NCI-H345 (cell line): ENCODE measurements around the gene EMD.
"Not testable (repeated sequence)": the region's sequence is repeated elsewhere in the genome, so short reads cannot be mapped to it uniquely, and the experiment has no call there.

ENCODE experiments used
- DNase-seq: peaks from one replicate; lab custom pipeline; 2025; lab: John Stamatoyannopoulos, UW

Gene EMD

DNA sequence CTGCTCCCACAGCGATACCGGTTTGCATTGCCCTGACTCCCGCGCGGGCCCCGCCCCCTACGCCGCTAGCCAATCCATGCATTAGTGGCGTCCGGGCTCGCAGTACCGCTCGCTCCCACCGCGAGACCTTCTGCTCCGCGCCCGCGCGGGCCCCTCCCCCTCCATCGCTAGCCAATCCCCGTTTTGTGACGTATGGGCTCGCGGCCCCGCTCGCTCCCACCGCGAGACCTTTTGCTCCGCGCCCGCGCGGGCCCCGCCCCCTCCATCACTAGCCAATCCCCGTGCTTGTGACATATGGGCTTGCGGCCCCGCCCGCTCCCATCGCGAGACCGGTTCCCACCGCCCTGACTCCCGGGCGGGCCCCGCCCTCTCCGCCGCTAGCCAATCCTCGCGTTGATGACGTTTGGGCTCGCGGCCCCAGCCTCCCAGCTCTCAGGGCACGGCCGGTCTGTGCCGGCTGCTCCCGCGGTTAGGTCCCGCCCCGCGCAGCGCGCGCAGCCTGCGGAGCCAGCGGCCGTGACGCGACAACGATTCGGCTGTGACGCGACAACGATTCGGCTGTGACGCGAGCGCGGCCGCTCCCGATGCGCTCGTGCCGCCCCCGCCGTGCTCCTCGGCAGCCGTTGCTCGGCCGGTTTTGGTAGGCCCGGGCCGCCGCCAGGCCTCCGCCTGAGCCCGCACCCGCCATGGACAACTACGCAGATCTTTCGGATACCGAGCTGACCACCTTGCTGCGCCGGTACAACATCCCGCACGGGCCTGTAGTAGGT, at the start of gene EMD:
EMD (plus strand) TSS at position 497 of the 770 bp plus-strand sequence; CDS start at position 687, 190 bp downstream.
- DNase-seq: peak; percentile 100

GRCh38 chrX:154332561-154332960, 46.5 kb upstream of the EMD start:
- no peak for DNase-seq

DNA sequence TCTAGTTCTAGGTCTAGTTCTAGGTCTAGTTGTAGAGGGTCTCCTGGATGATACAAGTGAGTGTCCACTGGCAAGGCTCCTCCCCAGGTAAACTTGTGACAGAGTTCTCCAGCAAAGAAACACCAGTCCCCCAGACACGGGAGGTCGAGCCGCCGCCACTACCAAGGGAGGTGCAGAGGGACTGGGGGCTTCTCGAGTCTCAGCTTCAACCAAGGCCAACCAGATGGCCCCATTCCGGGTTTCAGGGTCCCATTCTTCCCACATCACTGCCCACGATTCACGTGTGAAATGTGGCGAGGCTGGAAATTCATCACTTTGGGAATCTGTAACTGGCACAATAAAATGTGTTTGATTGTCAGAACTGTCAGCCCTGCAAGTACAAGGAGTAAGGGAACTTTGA, 46.0 kb upstream of the EMD start:
- DNase-seq: no peak

DNA sequence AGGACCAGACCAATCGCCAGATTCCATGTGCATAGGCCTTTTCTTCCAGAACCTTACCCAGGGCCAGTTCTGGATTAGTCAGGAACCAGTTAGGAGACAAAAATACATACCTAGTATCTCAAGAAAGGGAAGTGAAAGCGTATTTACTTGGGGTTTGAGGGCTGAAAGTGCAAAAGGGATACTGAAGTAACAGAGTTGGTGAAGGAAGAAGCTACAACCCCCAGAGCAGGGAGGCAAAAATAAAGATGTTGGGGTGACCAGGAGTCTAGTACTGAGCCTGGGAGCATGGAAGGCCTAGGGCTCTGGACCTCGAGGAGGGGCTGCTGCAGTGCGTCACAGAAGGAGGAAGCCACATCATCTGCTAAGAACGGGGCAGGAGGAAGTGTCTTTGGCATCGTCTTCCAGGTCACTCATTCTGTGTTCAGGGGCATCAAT, 45.2 kb upstream of the EMD start:
- no peak for DNase-seq

- DNase-seq: no peak
Observed at GRCh38 chrX:154334496-154334895, 44.6 kb upstream of the EMD start.

DNA sequence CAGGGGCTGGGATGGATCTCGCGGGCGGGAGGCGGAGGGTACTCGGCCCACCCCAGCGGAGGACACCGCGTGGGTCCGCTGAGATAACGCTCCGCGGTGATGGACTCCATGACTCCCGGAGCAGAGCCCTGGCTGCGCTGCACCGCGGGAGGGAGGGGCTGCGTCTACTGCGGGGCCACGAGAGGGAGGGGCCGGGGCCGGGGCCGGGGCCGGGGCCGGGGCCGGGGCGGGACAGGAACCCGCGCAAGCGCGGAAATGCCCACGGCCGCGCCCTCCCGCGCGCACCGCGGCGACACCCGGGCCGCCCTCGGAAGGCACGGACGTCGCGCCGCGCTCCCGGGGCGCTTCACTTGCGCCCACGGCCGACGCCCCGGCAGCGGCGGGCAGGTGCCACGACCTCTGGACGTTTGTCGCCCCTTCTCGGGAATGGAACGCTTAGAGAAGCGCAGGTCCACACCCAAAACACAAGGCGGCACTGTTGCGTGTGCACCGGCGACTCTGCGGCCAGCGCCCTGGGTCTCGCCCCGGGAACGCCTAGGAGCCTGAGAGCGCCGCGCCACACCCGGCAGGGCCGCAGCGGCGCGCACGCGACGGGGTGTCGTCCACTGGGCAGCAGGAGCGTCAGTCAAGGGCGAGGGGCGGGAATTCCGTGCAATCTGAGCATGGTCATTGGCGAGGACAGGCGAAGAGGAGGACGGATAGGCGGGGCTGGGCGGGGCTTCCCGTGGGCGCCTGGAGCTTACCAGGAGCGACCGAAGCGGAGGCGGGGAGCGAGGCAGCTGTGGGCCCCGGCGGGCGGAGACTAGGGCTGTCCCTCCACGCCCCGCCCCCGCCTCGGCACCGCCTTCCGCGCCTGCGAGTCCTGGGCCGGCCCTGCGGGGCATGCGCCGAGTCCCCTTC, 37.4 kb upstream of the EMD start:
- not testable (repeated sequence) for DNase-seq

DNA sequence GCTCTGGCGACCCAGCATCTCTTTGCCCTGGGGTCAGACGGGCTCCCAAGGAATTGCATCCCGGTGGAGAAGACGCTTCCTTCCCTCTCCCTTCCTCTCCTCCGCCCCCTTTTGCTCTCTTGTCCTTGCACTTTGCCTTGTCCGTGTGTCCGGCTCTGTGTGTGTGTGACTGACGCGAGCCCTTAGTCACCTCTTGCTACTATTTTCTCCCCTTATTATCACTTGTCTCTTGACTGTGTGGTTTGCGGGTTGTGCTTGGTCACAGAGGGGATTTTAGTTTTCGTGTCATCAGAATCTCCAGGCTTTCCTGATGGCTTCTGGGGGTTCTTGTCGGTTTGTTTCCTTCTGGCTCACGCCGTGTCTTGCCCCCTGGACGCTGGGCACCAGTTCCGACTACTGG, 36.0 kb upstream of the EMD start:
- DNase-seq: not testable (repeated sequence)

- DNase-seq: not testable (repeated sequence)
Observed at GRCh38 chrX:154343620-154344019, 35.5 kb upstream of the EMD start.

DNA sequence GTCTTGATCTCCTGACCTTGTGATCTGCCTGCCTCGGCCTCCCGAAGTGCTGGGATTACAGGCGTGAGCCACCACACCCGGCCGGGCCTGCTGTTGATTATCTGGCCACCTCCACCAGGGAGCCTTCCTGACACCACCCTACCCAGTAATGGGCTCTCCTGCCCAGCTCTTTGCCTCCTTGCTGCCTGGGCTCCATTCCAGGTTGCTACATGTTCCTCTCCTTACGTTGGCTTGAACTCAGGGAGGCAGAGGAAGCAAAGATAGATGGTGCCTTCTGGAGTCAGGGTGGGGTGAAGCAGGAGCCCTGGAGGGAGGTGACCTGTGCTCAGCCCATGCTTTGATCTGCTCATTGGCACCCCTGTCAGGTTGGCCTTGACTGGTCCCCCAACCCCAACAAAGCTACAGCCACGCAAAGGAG, 31.0 kb upstream of the EMD start:
- no peak for DNase-seq

GRCh38 chrX:154348646-154349358, 30.3 kb upstream of the EMD start:
- no peak for DNase-seq

- no peak for DNase-seq
Observed at GRCh38 chrX:154349359-154349935, 29.6 kb upstream of the EMD start.

DNA sequence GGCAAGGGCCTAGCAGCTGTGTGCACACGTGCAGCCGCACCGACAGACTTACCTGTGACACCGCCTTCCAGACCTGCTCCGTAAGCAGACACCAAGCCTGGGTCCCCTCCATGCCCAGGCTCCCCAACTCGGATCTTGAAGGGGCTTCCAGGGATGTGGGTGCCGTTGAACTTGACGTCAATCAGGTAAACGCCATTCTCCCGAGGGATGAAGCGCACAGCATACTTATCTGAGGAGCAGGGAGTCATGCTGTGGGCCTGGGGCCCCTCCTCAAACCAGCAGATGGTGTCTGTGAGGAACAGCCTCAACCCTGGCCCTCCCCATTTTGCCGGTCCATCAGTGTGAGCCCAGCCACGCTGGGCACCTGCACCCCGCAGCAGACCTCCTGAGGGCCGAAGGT, 29.1 kb upstream of the EMD start:
- no peak for DNase-seq

DNA sequence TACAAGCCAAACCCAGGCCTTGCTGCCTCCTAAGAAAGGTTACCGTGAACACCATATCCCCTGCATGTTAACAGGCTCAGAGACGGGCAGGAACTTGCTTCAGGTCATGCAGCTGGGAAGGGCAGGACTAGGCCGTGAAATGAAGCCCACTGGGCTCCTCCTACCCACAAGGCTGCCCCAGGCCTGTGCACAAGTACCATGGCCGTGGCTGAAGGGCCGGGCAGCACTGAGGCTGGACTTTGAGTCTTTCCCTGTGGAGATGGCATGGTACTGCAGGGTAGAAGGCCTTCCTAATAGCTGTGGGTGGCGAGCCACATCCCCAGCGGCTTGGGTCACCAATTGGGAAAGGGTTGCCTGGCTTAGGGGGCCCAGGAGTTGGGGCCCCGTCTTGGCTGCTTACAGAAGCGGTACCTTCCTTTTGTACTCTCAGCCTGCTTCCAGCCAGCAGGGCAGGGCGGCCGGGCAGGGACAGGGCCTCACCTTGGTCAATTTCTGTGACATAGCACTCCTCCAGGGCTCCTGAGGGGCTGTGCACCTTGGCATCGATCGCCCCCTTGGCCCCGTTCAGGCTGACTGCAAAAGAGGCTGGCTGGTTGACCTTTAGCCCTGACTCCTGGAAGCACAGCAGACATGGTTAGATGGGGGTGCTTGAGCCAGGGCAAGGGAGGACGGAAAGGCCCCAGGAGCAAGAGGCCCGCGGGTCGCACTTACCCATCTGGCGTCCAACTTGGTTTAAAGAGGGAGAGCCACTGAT, 28.5 kb upstream of the EMD start:
- DNase-seq: no peak

DNA sequence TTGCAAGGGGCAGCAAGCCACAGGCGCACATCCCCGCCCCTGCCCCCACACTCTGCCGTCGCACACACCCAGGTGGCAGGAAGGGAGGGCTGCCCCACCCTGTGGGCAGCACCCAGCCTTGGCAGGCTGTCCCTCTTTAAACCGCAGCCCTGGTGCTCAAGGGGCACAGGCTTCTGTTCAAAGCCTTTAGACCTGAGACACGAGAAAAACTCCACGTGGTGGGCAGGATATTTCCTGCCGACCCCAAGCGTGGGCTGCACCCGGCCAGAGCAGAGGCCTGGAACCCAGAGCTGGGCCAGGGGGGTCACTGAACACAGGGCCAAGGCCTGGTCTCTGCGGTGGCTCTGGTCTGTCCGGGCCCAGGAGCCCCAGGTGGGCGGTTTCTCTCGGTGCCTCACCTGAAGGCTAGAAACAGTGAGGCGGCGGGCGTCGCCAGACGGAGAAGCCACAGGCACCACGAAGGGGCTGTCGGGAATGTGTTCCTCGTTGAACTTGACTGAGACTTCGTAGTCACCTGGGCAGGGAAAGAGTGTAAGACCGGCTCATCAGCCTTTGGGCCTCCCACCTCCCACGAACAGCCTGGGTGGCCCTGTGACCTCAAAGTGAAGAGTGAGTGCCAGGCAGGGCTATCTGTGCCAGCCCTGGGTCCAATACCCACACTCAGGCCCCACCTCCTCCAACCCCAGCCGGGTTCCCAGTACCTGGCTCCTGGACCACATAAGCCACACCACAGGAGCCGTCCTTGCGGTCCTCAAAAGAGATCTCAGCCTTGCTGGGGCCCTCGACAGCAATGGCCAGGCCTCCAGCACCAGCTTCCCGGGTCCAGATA, 27.7 kb upstream of the EMD start:
- DNase-seq: no peak

DNA sequence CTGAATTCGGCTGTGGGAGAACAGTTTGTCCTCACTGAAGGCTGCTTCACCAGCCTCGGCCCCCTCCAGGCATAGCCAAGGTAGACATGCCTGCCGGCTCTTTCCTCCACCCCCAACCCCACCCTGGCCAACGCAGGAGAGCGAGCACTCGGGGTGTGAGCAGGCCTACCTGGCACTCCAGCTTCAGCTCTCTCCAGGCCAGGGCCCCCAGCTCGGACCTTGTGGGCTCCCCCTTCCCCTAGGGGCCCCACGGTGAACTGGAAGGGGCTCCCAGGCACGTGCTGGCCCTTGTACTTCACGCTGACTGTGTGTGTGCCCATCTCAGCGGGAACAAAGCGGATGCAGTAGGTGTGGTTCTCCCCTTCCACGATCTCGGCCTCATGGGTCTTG, 27.1 kb upstream of the EMD start:
- no peak for DNase-seq

- no peak for DNase-seq
Observed at GRCh38 chrX:154352466-154352865, 26.6 kb upstream of the EMD start.

DNA sequence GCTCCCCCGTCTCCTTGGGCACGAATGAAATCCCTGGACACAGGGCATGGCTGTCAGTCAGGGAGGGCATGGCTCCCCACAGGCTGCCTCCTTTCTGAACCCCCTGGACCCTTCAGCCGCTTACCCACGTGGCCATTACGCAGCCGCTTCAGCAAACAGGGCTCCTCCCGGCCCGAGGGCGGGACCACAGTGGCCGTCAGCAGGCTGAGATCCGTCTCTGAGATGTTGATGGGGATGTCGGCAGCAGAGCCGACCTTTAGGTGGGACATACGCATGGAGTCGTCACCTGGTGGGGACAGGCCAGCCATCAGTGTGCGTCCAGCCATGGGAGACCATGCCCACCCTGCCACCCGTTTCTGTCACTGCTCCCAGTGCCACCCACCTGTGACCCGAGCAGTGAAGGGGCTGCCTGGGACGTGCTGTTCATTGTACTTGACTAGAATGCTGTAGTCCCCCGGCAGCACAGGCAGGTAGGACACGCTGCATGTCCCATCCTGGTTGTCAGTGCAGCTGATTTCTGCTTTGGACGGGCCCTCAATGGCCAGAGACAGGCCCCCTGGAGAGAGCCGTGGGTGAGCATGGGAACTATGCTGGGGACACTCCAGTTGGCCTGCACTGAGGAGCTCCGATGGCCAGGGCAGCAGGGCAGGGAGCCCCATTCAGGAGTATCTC, 25.8 kb upstream of the EMD start:
- no peak for DNase-seq

DNA sequence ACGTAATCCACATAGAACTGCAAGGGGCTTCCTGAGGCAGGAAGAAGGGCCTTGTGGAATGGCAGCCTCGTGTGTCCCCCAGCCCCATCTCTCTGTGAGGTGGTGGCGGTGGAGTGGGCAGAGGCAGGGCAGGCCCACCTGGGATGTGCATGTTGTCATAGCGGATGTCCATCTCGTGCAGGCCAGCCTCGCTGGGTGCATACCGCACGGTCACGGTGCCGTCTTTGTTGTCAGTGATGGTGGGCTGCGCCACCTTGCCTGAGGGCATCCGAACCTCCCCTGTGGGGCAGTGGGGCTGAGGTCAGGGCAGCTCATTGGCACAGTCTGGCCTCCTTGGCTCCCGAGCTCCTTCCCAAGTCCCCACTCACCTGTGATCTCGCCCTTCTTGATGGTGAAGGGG, 25.1 kb upstream of the EMD start:
- no peak for DNase-seq

GRCh38 chrX:154354516-154354915, 24.6 kb upstream of the EMD start:
- DNase-seq: no peak
